WI38 (cell line): ENCODE results near the gene TMEM164.

ENCODE experiments used
- H3K4me3 ChIP-seq: 2 replicates; pipeline ENCODE4 v1.5.1; 2011; ENCODE audit warnings: low read depth, mild to moderate bottlenecking, control low read depth, low read length
- TF ChIP-seq, protein P1 (sequence below): IDR thresholded peaks from 2 replicates; pipeline ENCODE4 v1.5.1; 2012; ENCODE audit warnings: low read depth, mild to moderate bottlenecking, control low read depth, low read length

TMEM164 gene

GRCh38 chrX:110082161-110082560, 79.2 kb downstream of the TMEM164 start:
- TF ChIP-seq, protein P1, sequence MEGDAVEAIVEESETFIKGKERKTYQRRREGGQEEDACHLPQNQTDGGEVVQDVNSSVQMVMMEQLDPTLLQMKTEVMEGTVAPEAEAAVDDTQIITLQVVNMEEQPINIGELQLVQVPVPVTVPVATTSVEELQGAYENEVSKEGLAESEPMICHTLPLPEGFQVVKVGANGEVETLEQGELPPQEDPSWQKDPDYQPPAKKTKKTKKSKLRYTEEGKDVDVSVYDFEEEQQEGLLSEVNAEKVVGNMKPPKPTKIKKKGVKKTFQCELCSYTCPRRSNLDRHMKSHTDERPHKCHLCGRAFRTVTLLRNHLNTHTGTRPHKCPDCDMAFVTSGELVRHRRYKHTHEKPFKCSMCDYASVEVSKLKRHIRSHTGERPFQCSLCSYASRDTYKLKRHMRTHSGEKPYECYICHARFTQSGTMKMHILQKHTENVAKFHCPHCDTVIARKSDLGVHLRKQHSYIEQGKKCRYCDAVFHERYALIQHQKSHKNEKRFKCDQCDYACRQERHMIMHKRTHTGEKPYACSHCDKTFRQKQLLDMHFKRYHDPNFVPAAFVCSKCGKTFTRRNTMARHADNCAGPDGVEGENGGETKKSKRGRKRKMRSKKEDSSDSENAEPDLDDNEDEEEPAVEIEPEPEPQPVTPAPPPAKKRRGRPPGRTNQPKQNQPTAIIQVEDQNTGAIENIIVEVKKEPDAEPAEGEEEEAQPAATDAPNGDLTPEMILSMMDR, result no peak

DNA sequence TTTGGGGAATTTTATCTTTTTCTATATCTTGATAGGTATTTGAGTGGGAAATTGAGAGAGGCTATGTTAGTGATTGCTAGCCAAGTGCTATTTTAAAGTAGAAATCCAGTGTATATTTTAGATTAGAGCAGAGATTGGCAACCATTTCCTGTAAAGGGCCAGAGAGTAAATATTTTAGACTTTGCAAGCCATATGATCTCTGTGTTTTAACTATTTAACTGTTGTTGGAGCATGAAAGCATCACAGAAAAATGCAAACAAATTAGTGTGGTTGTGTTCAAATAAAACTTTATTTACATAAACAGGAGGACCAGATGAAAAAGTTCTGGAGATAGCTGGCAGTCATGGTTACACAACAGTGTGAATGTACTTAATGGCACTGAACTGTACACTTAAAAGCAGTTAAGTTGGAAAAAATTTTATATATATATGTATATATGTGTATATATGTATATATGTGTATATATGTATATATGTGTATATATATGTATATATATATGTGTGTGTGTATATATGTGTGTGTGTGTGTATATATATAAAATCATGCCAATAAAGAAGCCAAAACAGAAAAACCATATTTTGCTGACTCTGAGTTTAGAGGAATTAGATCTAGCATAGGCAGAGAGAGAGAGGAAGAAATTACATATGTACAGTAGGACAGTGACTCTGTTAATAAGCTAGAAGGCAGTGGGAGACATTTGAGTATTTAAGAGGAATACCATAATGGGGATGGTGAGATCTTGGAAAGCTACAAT, 83.4 kb downstream of the TMEM164 start:
- TF ChIP-seq, protein P1, result no peak
- no peak overlapping the region for H3K4me3 ChIP-seq

More at GRCh38 chrX:110082161-110082560, 79.2 kb downstream of the TMEM164 start:
- no peak overlapping the region for H3K4me3 ChIP-seq

- TF ChIP-seq, protein P1, result no peak
- H3K4me3 ChIP-seq, result no peak overlapping the region
Measured at GRCh38 chrX:110086916-110087484, 84.1 kb downstream of the TMEM164 start.

- peak overlapping the region; percentile 30 for H3K4me3 ChIP-seq
- TF ChIP-seq, protein P1, result no peak
Measured at GRCh38 chrX:110087485-110088356, 84.8 kb downstream of the TMEM164 start.

- H3K4me3 ChIP-seq, result no peak overlapping the region
- TF ChIP-seq, protein P1, result no peak
Measured at GRCh38 chrX:110089656-110090403, 86.9 kb downstream of the TMEM164 start.

DNA sequence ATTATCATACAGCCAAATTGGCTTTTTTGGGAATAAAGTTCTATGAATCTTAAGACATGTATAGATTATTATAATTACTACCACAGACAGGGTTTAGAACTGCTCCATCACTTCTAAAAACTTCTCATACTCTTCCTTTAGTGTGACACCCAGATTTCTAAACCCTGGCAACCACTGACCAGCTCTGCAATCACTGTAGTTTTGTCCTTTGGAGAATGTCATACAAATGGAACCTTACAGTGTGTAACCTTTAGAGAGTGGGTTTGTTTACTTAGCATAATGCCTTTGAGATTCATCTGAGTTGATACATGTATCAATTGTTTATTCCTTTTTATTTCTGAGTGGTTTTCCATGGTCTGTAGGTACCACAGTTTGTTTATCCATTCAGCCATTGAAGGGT, 95.0 kb downstream of the TMEM164 start:
- H3K4me3 ChIP-seq, result no peak overlapping the region
- TF ChIP-seq, protein P1, result no peak
